Ovary (tissue), 9 donors: ENCODE results near the gene RERE. TPM values are rescaled to one million over a fixed set of nuclear protein-coding genes. Genes with fewer than 3 reads are reported as not detected.

ENCODE experiments used
- DNase-seq, 5 donors: peaks; one replicate each; pipeline ENCODE4 v3.0.0-alpha.2; 2019 to 2020
- H3K27ac ChIP-seq, 2 donors: fragments of 200-600 bp; one replicate each; pipeline versions ENCODE4 v1.5.1 to v1.8.0; 2019 to 2022
- H3K27me3 ChIP-seq: fragments of 200-600 bp; one replicate; pipeline ENCODE4 v1.8.0; 2022
- H3K36me3 ChIP-seq: fragments of 200-600 bp; sonication (generic); one replicate; pipeline ENCODE4 v1.5.1; 2019
- H3K4me1 ChIP-seq: one replicate; pipeline ENCODE4 v1.8.1; 2013; ENCODE audit warnings: mild to moderate bottlenecking, moderate library complexity; ENCODE audit not compliant: insufficient read depth
- H3K4me3 ChIP-seq: fragments of 200-600 bp; sonication (generic); one replicate; pipeline ENCODE4 v1.5.1; 2017
- H3K9me3 ChIP-seq, 2 donors: fragments of 200-600 bp in 1 of 2; sonication (generic) in 1 of 2; one replicate each; pipeline versions ENCODE4 v1.5.1 to v1.8.1; 2013 to 2019; ENCODE audit warnings: mild to moderate bottlenecking in 1 of 2, moderate library complexity in 1 of 2
- CTCF ChIP-seq, 3 donors: fragments of 450-650 bp in 2 of 3; fragments of 200-600 bp in 1 of 3; IDR thresholded peaks; one replicate each; pipeline versions ENCODE4 v1.5.1 to v1.8.0; 2016 to 2022; ENCODE audit warnings: antibody characterized with exemption in 3 of 3, mild to moderate bottlenecking in 1 of 3
- EP300 ChIP-seq: sonication (generic); formaldehyde crosslinking; IDR thresholded peaks from one replicate; pipeline ENCODE4 v1.6.1; 2017; ENCODE audit warnings: antibody characterized with exemption
- POLR2A ChIP-seq: fragments of 450-650 bp; IDR thresholded peaks from one replicate; pipeline ENCODE4 v1.6.1; 2017; ENCODE audit warnings: antibody characterized with exemption, mild to moderate bottlenecking, moderate library complexity
- WGBS, 3 donors: extraction: QIAGEN DNeasy Blood & Tissue Kit in 1 of 3; methylation state at CpG; one replicate each; pipeline versions ENCODE4 v1.1.5 to v1.1.7; 2013 to 2017; 5-methylcytosine and 5-hydroxymethylcytosine counted together
- intact Hi-C, 4 donors: fragments of 100-400 bp; cut with DNase I; formaldehyde crosslinking; loops; one replicate each; pipeline versions ENCODE4 v1.11.0 to v1.15.1; 2022 to 2023
- polyA plus RNA-seq, 2 donors: library from polyadenylated mRNA; stranded (reverse); fragments of 200-250 nt in 1 of 2; fragments of 350-450 nt in 1 of 2; fragmentation: Illumina TruSeq in 1 of 2; extraction: RNeasy Lipid Tissue Mini Kit (QIAGEN cat#74804) in 1 of 2; gene quantifications; one replicate each; pipeline ENCODE4 v1.2.3, GENCODE V29; 2013 to 2014
- total RNA-seq, 7 donors: library from RNA; depleted of rRNA in 2 of 7; stranded (reverse); fragments of >200 nt in 2 of 7; fragmentation: NEBNext Ultra II Directional in 3 of 7; extraction: Animal tissue kit (Norgen Biotek cat#: 25700) in 3 of 7; gene quantifications; one replicate each; pipeline versions ENCODE4 v1.1.0 to v1.2.4, GENCODE V29; 2016 to 2023
- donor health status: DM: no; HTN: no; CAD: no; lungs with moderate emphysema.
- donor health status: DM: no; HTN: no; CAD: no.
- donor health status: Bipolar disorder and iron deficiency.
- donor health status: DM: yes; HTN: yes; CAD: no.
- donor health status: DM: no; HTN: no; CAD: no.
- donor health status: DM: yes; HTN: yes; CAD: no.

Gene RERE
- total and polyA plus RNA-seq, 9 donors, result 36.7 to 119 (median 114) TPM

GRCh38 chr1:8402109-8402710, 415.2 kb downstream of the RERE start:
- Histone ChIP-seq H3K36me3 (no peaks in the 10 kb centered on the region), H3K4me1 (peaks cover 14% of the 10 kb centered on the region), H3K4me3 (no peak overlapping the region), H3K27me3 (no peaks in the 10 kb centered on the region), H3K27ac (no peak overlapping the region), H3K9me3 (no peaks in the 10 kb centered on the region)
- WGBS, 3 donors, result 73 to 78% (median 74%) methylated on average over 13 of the region's 13 CpGs
- intact Hi-C loops, result loop anchor here in 1 of 4 donors (10.0 kb wide), 1 partner anchor 47 kb away; no protein-coding TSS in a partner anchor
- no peak for DNase-seq
- no peak for TF ChIP-seq POLR2A

- no peak for DNase-seq
- Histone ChIP-seq H3K4me1 (peaks cover 21% of the 10 kb centered on the region), H3K27ac (no peak overlapping the region), H3K27me3 (no peaks in the 10 kb centered on the region), H3K4me3 (no peak overlapping the region), H3K36me3 (no peaks in the 10 kb centered on the region), H3K9me3 (no peaks in the 10 kb centered on the region)
- WGBS, 3 donors, result 84 to 90% (median 86%) methylated on average over 5 of the region's 5 CpGs
- intact Hi-C loops, result no loop called here
- no peak for TF ChIP-seq POLR2A
Measured at GRCh38 chr1:8398677-8399076, 418.8 kb downstream of the RERE start.

GRCh38 chr1:8398086-8398485, 419.4 kb downstream of the RERE start:
- H3K27ac ChIP-seq, result no peak overlapping the region
- WGBS, 3 donors, result 94 to 99% (median 99%) methylated on average over 2 of the region's 2 CpGs
- DNase-seq, result no peak
- intact Hi-C loops, result no loop called here
- no peaks in the 10 kb centered on the region for H3K9me3 ChIP-seq
- H3K36me3 ChIP-seq, result no peaks in the 10 kb centered on the region
- H3K27me3 ChIP-seq, result no peaks in the 10 kb centered on the region
- TF ChIP-seq POLR2A, result no peak
- TF ChIP-seq EP300, result no peak
- TF ChIP-seq CTCF (IDR thresholded peaks at IDR 0.05), result no peak
- H3K4me1 ChIP-seq, result peaks cover 23% of the 10 kb centered on the region
- H3K4me3 ChIP-seq, result no peak overlapping the region

- no peak for TF ChIP-seq POLR2A
- TF ChIP-seq CTCF (IDR thresholded peaks at IDR 0.05), result no peak
- TF ChIP-seq EP300, result no peak
- H3K4me1 ChIP-seq, result peaks cover 29% of the 10 kb centered on the region
- H3K4me3 ChIP-seq, result no peak overlapping the region
- intact Hi-C loops, result no loop called here
- no peaks in the 10 kb centered on the region for H3K9me3 ChIP-seq
- DNase-seq, result no peak
- no peaks in the 10 kb centered on the region for H3K36me3 ChIP-seq
- no peak overlapping the region for H3K27ac ChIP-seq
- H3K27me3 ChIP-seq, result no peaks in the 10 kb centered on the region
- WGBS, 3 donors, result 39 to 58% (median 43%) methylated on average over 2 of the region's 2 CpGs
Measured at GRCh38 chr1:8397511-8397910, 419.9 kb downstream of the RERE start.

GRCh38 chr1:8396786-8397406, 420.5 kb downstream of the RERE start:
- Histone ChIP-seq H3K27me3 (no peaks in the 10 kb centered on the region), H3K4me3 (no peak overlapping the region), H3K27ac (no peak overlapping the region), H3K4me1 (peaks cover 31% of the 10 kb centered on the region), H3K36me3 (no peaks in the 10 kb centered on the region), H3K9me3 (no peaks in the 10 kb centered on the region)
- no peak for TF ChIP-seq EP300
- no peak for TF ChIP-seq POLR2A
- intact Hi-C loops, result no loop called here
- WGBS, 3 donors, result 10 to 20% (median 11%) methylated on average over 4 of the region's 4 CpGs
- no peak for DNase-seq

GRCh38 chr1:8396083-8396785, 421.2 kb downstream of the RERE start:
- 25 to 27% (median 27%) methylated on average over 8 of the region's 8 CpGs for WGBS, 3 donors
- no peak for DNase-seq
- intact Hi-C loops, result no loop called here
- Histone ChIP-seq H3K36me3 (no peaks in the 10 kb centered on the region), H3K4me3 (no peak overlapping the region), H3K4me1 (peaks cover 31% of the 10 kb centered on the region), H3K27ac (no peak overlapping the region), H3K9me3 (no peaks in the 10 kb centered on the region), H3K27me3 (no peaks in the 10 kb centered on the region)
- TF ChIP-seq EP300, result no peak
